IMR-90 (cell line): ENCODE data around the gene SUDS3. TPM values are rescaled to one million over a fixed set of nuclear protein-coding genes. Genes with fewer than 3 reads are reported as not detected.

ENCODE experiments used
- ATAC-seq: fragments of 200-7000 bp; cut with Tn5 transposase; 2 replicates; pipeline ENCODE4 v1.9.1; 2020; ENCODE audit warnings: low read depth, mild to moderate bottlenecking, moderate library complexity
- BruUV-seq: library from RNA; stranded (reverse); fragments of 400-500 nt; replicated peaks from 2 replicates; lab custom pipeline; 2021; lab: Mats Ljungman, UMichigan
- CTCF ChIA-PET: fragments of 300-600 bp; formaldehyde crosslinking; extraction: SDS; loops from one replicate; lab custom pipeline; 2021; ENCODE audit warnings: antibody characterized with exemption; lab: Yijun Ruan, JAX
- POLR2A ChIA-PET: fragments of 300-600 bp; sonication (Branson Sonifier 250); formaldehyde crosslinking; loops from one replicate; lab custom pipeline; 2022; ENCODE audit warnings: antibody characterized with exemption; ENCODE audit not compliant: unreplicated experiment; lab: Charles Lee
- DNase-seq: peaks from one replicate; pipeline ENCODE4 v3.0.0; 2013
- H2AFZ ChIP-seq: replicated peaks from 2 replicates; pipeline ENCODE3; 2013; ENCODE audit warnings: low read length, mild to moderate bottlenecking; ENCODE audit not compliant: poor library complexity
- H2AK5ac ChIP-seq: 2 replicates; pipeline ENCODE4 v1.6.1; 2013; ENCODE audit warnings: low read depth, low read length, inconsistent platforms
- H2AK9ac ChIP-seq: replicated peaks from 2 replicates; pipeline ENCODE3; 2013; ENCODE audit warnings: mild to moderate bottlenecking, low read depth, low read length, moderate library complexity; ENCODE audit not compliant: poor library complexity
- H2BK120ac ChIP-seq: 2 replicates; pipeline ENCODE4 v1.6.1; 2013; ENCODE audit warnings: low read depth, low read length, inconsistent platforms
- H2BK15ac ChIP-seq: 3 replicates; pipeline ENCODE4 v1.6.1; 2013; ENCODE audit warnings: low read depth, low read length, inconsistent platforms
- H2BK20ac ChIP-seq: 2 replicates; pipeline ENCODE4 v1.6.1; 2013; ENCODE audit warnings: low read depth, mild to moderate bottlenecking, inconsistent platforms, low read length, moderate library complexity
- H2BK5ac ChIP-seq: 2 replicates; pipeline ENCODE4 v1.6.1; 2013; ENCODE audit warnings: mild to moderate bottlenecking, low read depth, low read length, inconsistent platforms; ENCODE audit not compliant: poor library complexity, severe bottlenecking
- H3K14ac ChIP-seq: replicated peaks from 2 replicates; pipeline ENCODE4 v1.6.1; 2013; ENCODE audit warnings: low read depth, low read length, inconsistent platforms
- H3K18ac ChIP-seq: 2 replicates; pipeline ENCODE4 v1.6.1; 2013; ENCODE audit warnings: low read depth, low read length, control low read depth
- H3K23ac ChIP-seq: 2 replicates; pipeline ENCODE4 v1.6.1; 2013; ENCODE audit warnings: low read depth, low read length, inconsistent platforms
- H3K27ac ChIP-seq: 2 replicates; pipeline ENCODE4 v1.5.1; 2013; ENCODE audit warnings: mild to moderate bottlenecking, control low read depth, low read length; ENCODE audit not compliant: insufficient read depth
- H3K27me3 ChIP-seq: 2 replicates; pipeline ENCODE4 v1.6.1; 2013; ENCODE audit warnings: low read length; ENCODE audit not compliant: control insufficient read depth, insufficient read depth
- H3K36me3 ChIP-seq: 2 replicates; pipeline ENCODE4 v1.6.1; 2013; ENCODE audit warnings: low read length, mixed read lengths; ENCODE audit not compliant: control insufficient read depth, insufficient read depth
- H3K4ac ChIP-seq: 2 replicates; pipeline ENCODE4 v1.6.1; 2013; ENCODE audit warnings: low read depth, low read length, inconsistent platforms
- H3K4me1 ChIP-seq: 2 replicates; pipeline ENCODE4 v1.6.1; 2013; ENCODE audit warnings: low read length, mixed read lengths; ENCODE audit not compliant: control insufficient read depth, insufficient read depth
- H3K4me2 ChIP-seq: 2 replicates; pipeline ENCODE4 v1.6.1; 2013; ENCODE audit warnings: low read depth, mild to moderate bottlenecking, control low read depth, low read length, moderate library complexity
- H3K4me3 ChIP-seq: 2 replicates; pipeline ENCODE4 v1.5.1; 2013; ENCODE audit warnings: low read depth, mild to moderate bottlenecking, control low read depth, low read length, moderate library complexity; ENCODE audit not compliant: insufficient read depth
- H3K56ac ChIP-seq: 2 replicates; pipeline ENCODE4 v1.6.1; 2013; ENCODE audit warnings: low read length, inconsistent platforms; ENCODE audit not compliant: insufficient read depth; ENCODE audit errors: extremely low read depth
- H3K79me1 ChIP-seq, 2 experiments: 2 replicates each; pipeline ENCODE4 v1.6.1; 2013; ENCODE audit warnings: low read length in 2 of 2, inconsistent platforms in 1 of 2, low read depth in 1 of 2
- H3K9ac ChIP-seq: 2 replicates; pipeline ENCODE4 v1.6.1; 2013; ENCODE audit warnings: low read depth, low read length, control low read depth
- H3K9me1 ChIP-seq: 2 replicates; pipeline ENCODE4 v1.6.1; 2013; ENCODE audit warnings: low read length, inconsistent platforms; ENCODE audit not compliant: insufficient read depth
- H3K9me3 ChIP-seq: 2 replicates; pipeline ENCODE4 v1.6.1; 2013; ENCODE audit warnings: low read length; ENCODE audit not compliant: control insufficient read depth, insufficient read depth
- H4K20me1 ChIP-seq: 2 replicates; pipeline ENCODE4 v1.6.1; 2013; ENCODE audit warnings: low read length, inconsistent platforms; ENCODE audit not compliant: insufficient read depth
- H4K5ac ChIP-seq: 2 replicates; pipeline ENCODE4 v1.6.1; 2013; ENCODE audit warnings: mild to moderate bottlenecking, low read depth, low read length, control low read depth
- H4K8ac ChIP-seq, 2 experiments: 2 replicates each; pipeline ENCODE4 v1.6.1; 2013; ENCODE audit warnings: low read depth in 2 of 2, low read length in 2 of 2, control low read depth in 1 of 2, inconsistent platforms in 1 of 2
- H4K91ac ChIP-seq: 2 replicates; pipeline ENCODE4 v1.6.1; 2013; ENCODE audit warnings: low read depth, low read length, inconsistent platforms; ENCODE audit not compliant: insufficient read depth
- BHLHE40 ChIP-seq: fragments of 150-350 bp; IDR thresholded peaks from 2 replicates; pipeline ENCODE4 v1.6.1; 2016; ENCODE audit warnings: mild to moderate bottlenecking, low read depth, low read length
- CEBPB ChIP-seq: IDR thresholded peaks from 2 replicates; pipeline ENCODE4 v1.6.1; 2012; ENCODE audit warnings: low read depth, low read length, improper control_type of control experiment
- CHD1 ChIP-seq: IDR thresholded peaks from 2 replicates; pipeline ENCODE4 v1.6.1; 2012; ENCODE audit warnings: low read depth, low read length, improper control_type of control experiment
- FOS ChIP-seq: fragments of 150-350 bp; IDR thresholded peaks from 2 replicates; pipeline ENCODE4 v1.6.1; 2016; ENCODE audit warnings: low read depth, low read length
- MAFK ChIP-seq: IDR thresholded peaks from 2 replicates; pipeline ENCODE4 v1.6.1; 2012; ENCODE audit warnings: low read depth, low read length, improper control_type of control experiment
- MAZ ChIP-seq: IDR thresholded peaks from 2 replicates; pipeline ENCODE4 v1.6.1; 2012; ENCODE audit warnings: low read depth, mild to moderate bottlenecking, low read length, improper control_type of control experiment, moderate library complexity, borderline replicate concordance
- MXI1 ChIP-seq: IDR thresholded peaks from 2 replicates; pipeline ENCODE4 v1.6.1; 2012; ENCODE audit warnings: low read depth, mild to moderate bottlenecking, low read length, moderate library complexity, borderline replicate concordance
- NFE2L2 ChIP-seq: fragments of 150-350 bp; IDR thresholded peaks from 2 replicates; pipeline ENCODE4 v1.6.1; 2016; ENCODE audit warnings: low read depth, mild to moderate bottlenecking, low read length
- POLR2A ChIP-seq: IDR thresholded peaks from 2 replicates; pipeline ENCODE4 v1.6.1; 2012; ENCODE audit warnings: mild to moderate bottlenecking, low read depth, low read length
- RAD21 ChIP-seq: IDR thresholded peaks from 2 replicates; pipeline ENCODE4 v1.6.1; 2012; ENCODE audit warnings: low read length, improper control_type of control experiment
- RCOR1 ChIP-seq: IDR thresholded peaks from 2 replicates; pipeline ENCODE4 v1.6.1; 2012; ENCODE audit warnings: mild to moderate bottlenecking, low read length, improper control_type of control experiment; ENCODE audit not compliant: insufficient replicate concordance
- RFX5 ChIP-seq: IDR thresholded peaks from 2 replicates; pipeline ENCODE4 v1.8.0; 2012; ENCODE audit warnings: low read depth, mild to moderate bottlenecking, low read length, moderate library complexity
- SMC3 ChIP-seq: fragments of 150-350 bp; IDR thresholded peaks from 2 replicates; pipeline ENCODE4 v1.6.1; 2016; ENCODE audit warnings: low read depth, mild to moderate bottlenecking, antibody characterized with exemption, low read length, moderate library complexity
- WGBS, 2 experiments: methylation state at CpG; one replicate each; pipeline versions ENCODE4 v1.1.5 to v1.1.7; 2013; ENCODE audit warnings: missing lambda C conversion rate in 2 of 2; ENCODE audit not compliant: insufficient read length in 1 of 2; ENCODE audit errors: extremely low coverage in 2 of 2; 5-methylcytosine and 5-hydroxymethylcytosine counted together
- dilution Hi-C: fragments of 300-500 bp; cut with HindIII; formaldehyde crosslinking; loops from one replicate; pipeline ENCODE4 v1.14.3; 2018; ENCODE audit warnings: low sequenced_read_pairs; ENCODE audit not compliant: unreplicated experiment
- in situ Hi-C: fragments of 300-500 bp; cut with MboI; formaldehyde crosslinking; loops from 3 replicates; pipeline ENCODE4 v1.14.3; 2019; ENCODE audit warnings: low sequenced_read_pairs, inconsistent platforms, mixed read lengths
- intact Hi-C: fragments of 100-400 bp; cut with micrococcal nuclease; formaldehyde crosslinking; loops from 2 replicates; pipeline ENCODE4 v1.10.0; 2022
- polyA plus RNA-seq, 3 experiments: library from polyadenylated mRNA; depleted of rRNA; stranded (reverse); fragments of >200 nt; gene quantifications; 2 replicates each; pipeline ENCODE4 v1.2.3, GENCODE V29; 2012; ENCODE audit warnings: low replicate concordance in 1 of 3
- total RNA-seq: library from RNA; depleted of rRNA; stranded (reverse); fragments of >200 nt; gene quantifications from 2 replicates; pipeline ENCODE4 v1.2.3, GENCODE V29; 2012
- TF ChIP-seq, protein P1 (sequence below): fragments of 150-350 bp; IDR thresholded peaks from 2 replicates; pipeline ENCODE4 v1.6.1; 2016; ENCODE audit warnings: low read depth, mild to moderate bottlenecking, low read length, moderate library complexity, borderline replicate concordance
- TF ChIP-seq, protein P2 (sequence below): conservative IDR thresholded peaks from 2 replicates; pipeline ENCODE4 v1.5.1; 2012; ENCODE audit warnings: mild to moderate bottlenecking, low read depth, low read length, improper control_type of control experiment
- TF ChIP-seq, protein P3 (sequence below): fragments of 150-350 bp; IDR thresholded peaks from 2 replicates; pipeline ENCODE4 v1.6.1; 2017; ENCODE audit warnings: mild to moderate bottlenecking, antibody characterized with exemption, low read length, low read depth

Gene SUDS3
- total and polyA plus RNA-seq, 2 of the 4 experiments (the other 2 are of a cell fraction), result 13.4 to 13.8 TPM

DNA sequence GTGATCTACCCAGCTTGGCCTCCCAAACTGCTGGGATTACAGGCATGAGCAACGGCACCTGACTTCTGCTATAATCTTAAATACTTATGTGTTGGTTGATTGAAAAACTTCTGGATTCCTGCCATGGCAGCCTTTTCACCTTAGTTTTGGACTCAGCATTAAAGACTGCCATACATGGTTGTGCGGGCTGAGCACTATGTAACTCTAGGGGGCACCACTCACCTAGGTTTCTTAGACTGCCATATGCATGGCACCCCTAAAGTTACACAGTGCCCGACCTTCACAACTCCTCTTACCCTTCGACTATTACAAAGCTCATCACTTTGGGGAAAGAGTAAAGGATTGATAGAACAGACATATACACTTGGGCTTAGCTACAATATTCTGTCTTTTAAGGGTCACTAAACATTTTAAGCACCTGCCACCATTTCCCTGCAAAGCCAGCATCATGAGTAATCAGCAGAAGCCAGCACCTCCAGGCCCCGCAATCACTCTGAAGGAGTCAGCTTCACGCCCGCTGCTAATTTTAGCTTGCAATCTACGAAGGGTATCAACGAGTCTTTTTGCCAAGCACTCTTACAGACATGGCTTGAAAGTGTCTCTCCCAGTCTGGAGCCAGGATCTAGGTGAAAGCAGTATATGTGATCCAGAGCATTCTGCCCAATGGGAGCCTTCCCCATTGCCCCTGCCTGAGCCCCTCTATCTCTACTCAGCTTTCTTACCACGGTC lies 59.8 kb downstream of the SUDS3 start:
- Histone ChIP-seq H4K8ac (no peak overlapping the region), H3K4me2 (no peak overlapping the region), H2BK15ac (no peak overlapping the region), H2BK5ac (no peak overlapping the region), H3K4me1 (peaks cover 4% of the 10 kb centered on the region; the same call in 1 of the 2 replicates), H3K56ac (no peak overlapping the region), H4K5ac (no peak overlapping the region), H3K18ac (no peak overlapping the region), H3K27me3 (no peaks in the 10 kb centered on the region), H3K9me3 (no peaks in the 10 kb centered on the region), H3K36me3 (no peaks in the 10 kb centered on the region), H3K4me3 (no peak overlapping the region), H3K9me1 (no peaks in the 10 kb centered on the region; the same call in 1 of the 2 replicates), H2AK9ac (peak overlapping the region; percentile 39), H2BK20ac (no peak overlapping the region), H3K4ac (no peak overlapping the region), H3K14ac (no peak overlapping the region), H4K20me1 (no peaks in the 10 kb centered on the region), H4K91ac (no peak overlapping the region), H2BK120ac (no peak overlapping the region; the same call in 1 of the 2 replicates), H3K79me1 (no peaks in the 10 kb centered on the region), H2AFZ (no peak overlapping the region), H3K27ac (no peak overlapping the region), H3K23ac (no peak overlapping the region), H3K9ac (no peak overlapping the region), H2AK5ac (no peak overlapping the region)
- in situ Hi-C loops (no loop called here), dilution Hi-C loops (no loop called here), intact Hi-C loops (no loop called here)
- 87% methylated on average over 3 of the region's 10 CpGs; no CpG with 5 or more reads in 1 of the 2 experiments for WGBS, 2 experiments
- DNase-seq, result no peak
- BruUV-seq, result no TSS peak
- ChIA-PET POLR2A (no interaction called here), CTCF (no interaction called here)
- no peak for TF ChIP-seq POLR2A
- TF ChIP-seq MAZ, result no peak
- TF ChIP-seq, protein P1, sequence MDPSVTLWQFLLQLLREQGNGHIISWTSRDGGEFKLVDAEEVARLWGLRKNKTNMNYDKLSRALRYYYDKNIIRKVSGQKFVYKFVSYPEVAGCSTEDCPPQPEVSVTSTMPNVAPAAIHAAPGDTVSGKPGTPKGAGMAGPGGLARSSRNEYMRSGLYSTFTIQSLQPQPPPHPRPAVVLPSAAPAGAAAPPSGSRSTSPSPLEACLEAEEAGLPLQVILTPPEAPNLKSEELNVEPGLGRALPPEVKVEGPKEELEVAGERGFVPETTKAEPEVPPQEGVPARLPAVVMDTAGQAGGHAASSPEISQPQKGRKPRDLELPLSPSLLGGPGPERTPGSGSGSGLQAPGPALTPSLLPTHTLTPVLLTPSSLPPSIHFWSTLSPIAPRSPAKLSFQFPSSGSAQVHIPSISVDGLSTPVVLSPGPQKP, result no peak
- no peak for TF ChIP-seq MAFK
- no peak for TF ChIP-seq CHD1
- TF ChIP-seq BHLHE40, result no peak
- no peak for TF ChIP-seq MXI1
- no peak for TF ChIP-seq SMC3
- TF ChIP-seq, protein P2, sequence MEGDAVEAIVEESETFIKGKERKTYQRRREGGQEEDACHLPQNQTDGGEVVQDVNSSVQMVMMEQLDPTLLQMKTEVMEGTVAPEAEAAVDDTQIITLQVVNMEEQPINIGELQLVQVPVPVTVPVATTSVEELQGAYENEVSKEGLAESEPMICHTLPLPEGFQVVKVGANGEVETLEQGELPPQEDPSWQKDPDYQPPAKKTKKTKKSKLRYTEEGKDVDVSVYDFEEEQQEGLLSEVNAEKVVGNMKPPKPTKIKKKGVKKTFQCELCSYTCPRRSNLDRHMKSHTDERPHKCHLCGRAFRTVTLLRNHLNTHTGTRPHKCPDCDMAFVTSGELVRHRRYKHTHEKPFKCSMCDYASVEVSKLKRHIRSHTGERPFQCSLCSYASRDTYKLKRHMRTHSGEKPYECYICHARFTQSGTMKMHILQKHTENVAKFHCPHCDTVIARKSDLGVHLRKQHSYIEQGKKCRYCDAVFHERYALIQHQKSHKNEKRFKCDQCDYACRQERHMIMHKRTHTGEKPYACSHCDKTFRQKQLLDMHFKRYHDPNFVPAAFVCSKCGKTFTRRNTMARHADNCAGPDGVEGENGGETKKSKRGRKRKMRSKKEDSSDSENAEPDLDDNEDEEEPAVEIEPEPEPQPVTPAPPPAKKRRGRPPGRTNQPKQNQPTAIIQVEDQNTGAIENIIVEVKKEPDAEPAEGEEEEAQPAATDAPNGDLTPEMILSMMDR, result no peak
- no peak for TF ChIP-seq CEBPB
- no peak for TF ChIP-seq RCOR1
- TF ChIP-seq NFE2L2, result no peak
- TF ChIP-seq, protein P3, sequence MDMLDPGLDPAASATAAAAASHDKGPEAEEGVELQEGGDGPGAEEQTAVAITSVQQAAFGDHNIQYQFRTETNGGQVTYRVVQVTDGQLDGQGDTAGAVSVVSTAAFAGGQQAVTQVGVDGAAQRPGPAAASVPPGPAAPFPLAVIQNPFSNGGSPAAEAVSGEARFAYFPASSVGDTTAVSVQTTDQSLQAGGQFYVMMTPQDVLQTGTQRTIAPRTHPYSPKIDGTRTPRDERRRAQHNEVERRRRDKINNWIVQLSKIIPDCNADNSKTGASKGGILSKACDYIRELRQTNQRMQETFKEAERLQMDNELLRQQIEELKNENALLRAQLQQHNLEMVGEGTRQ, result no peak
- no peak for TF ChIP-seq RFX5
- TF ChIP-seq FOS, result no peak
- no peak for TF ChIP-seq RAD21
- ATAC-seq, result no peak
